H9 (cell line): ENCODE results near the gene PRUNE1. TPM values are rescaled to one million over a fixed set of nuclear protein-coding genes. Genes with fewer than 3 reads are reported as not detected.

Source experiments
- DNase-seq: peaks from one replicate; pipeline ENCODE4 v3.0.0-alpha.2; 2017
- H2AFZ ChIP-seq: one replicate; pipeline ENCODE4 v1.6.1; 2013; ENCODE audit warnings: mild to moderate bottlenecking, low read length, control low read depth, moderate library complexity
- H2AK5ac ChIP-seq: 2 replicates; pipeline ENCODE4 v1.6.1; 2013; ENCODE audit warnings: low read length, control low read depth, mixed read lengths; ENCODE audit not compliant: insufficient read length
- H2BK120ac ChIP-seq: one replicate; pipeline ENCODE4 v1.6.1; 2013; ENCODE audit warnings: low read depth, mild to moderate bottlenecking, low read length, control low read depth, inconsistent platforms; ENCODE audit not compliant: poor library complexity, severe bottlenecking
- H2BK12ac ChIP-seq: 2 replicates; pipeline ENCODE4 v1.6.1; 2013; ENCODE audit warnings: low read length, control low read depth, mixed read lengths, low read depth; ENCODE audit not compliant: insufficient read length
- H2BK15ac ChIP-seq: 2 replicates; pipeline ENCODE4 v1.6.1; 2013; ENCODE audit warnings: low read depth, low read length, control low read depth
- H2BK20ac ChIP-seq: one replicate; pipeline ENCODE4 v1.6.1; 2013; ENCODE audit warnings: low read depth, mild to moderate bottlenecking, low read length, control low read depth, inconsistent platforms; ENCODE audit not compliant: poor library complexity, severe bottlenecking
- H2BK5ac ChIP-seq: 2 replicates; pipeline ENCODE4 v1.6.1; 2013; ENCODE audit warnings: low read length, control low read depth, mixed read lengths; ENCODE audit not compliant: insufficient read length
- H3K14ac ChIP-seq: 2 replicates; pipeline ENCODE4 v1.6.1; 2013; ENCODE audit warnings: low read length, control low read depth; ENCODE audit not compliant: insufficient read depth
- H3K18ac ChIP-seq: 2 replicates; pipeline ENCODE4 v1.6.1; 2013; ENCODE audit warnings: low read depth, mild to moderate bottlenecking, mixed read lengths, low read length, control low read depth; ENCODE audit not compliant: insufficient read length
- H3K23ac ChIP-seq: 2 replicates; pipeline ENCODE4 v1.6.1; 2013; ENCODE audit warnings: low read length, control low read depth, mixed read lengths, low read depth; ENCODE audit not compliant: insufficient read length
- H3K23me2 ChIP-seq: 2 replicates; pipeline ENCODE4 v1.6.1; 2013; ENCODE audit warnings: low read depth, mild to moderate bottlenecking, mixed read lengths, low read length, control low read depth; ENCODE audit not compliant: insufficient read length, poor library complexity, severe bottlenecking
- H3K27ac ChIP-seq: 2 replicates; pipeline ENCODE4 v1.5.1; 2013; ENCODE audit warnings: low read length, control low read depth, mixed read lengths, low read depth; ENCODE audit not compliant: insufficient read length
- H3K27me3 ChIP-seq: 2 replicates; pipeline ENCODE4 v1.6.1; 2013; ENCODE audit warnings: low read length, control low read depth, inconsistent platforms; ENCODE audit not compliant: insufficient read depth
- H3K4ac ChIP-seq: 2 replicates; pipeline ENCODE4 v1.6.1; 2013; ENCODE audit warnings: low read depth, mild to moderate bottlenecking, control low read depth, inconsistent platforms, low read length, moderate library complexity
- H3K4me1 ChIP-seq: 2 replicates; pipeline ENCODE4 v1.6.1; 2013; ENCODE audit warnings: low read length, control low read depth, inconsistent platforms; ENCODE audit not compliant: insufficient read depth
- H3K4me2 ChIP-seq: 2 replicates; pipeline ENCODE4 v1.6.1; 2013; ENCODE audit warnings: low read length, control low read depth, mixed read lengths; ENCODE audit not compliant: insufficient read length, insufficient read depth
- H3K56ac ChIP-seq: 2 replicates; pipeline ENCODE4 v1.6.1; 2013; ENCODE audit warnings: low read depth, mild to moderate bottlenecking, mixed read lengths, low read length, control low read depth; ENCODE audit not compliant: insufficient read length
- H3K79me1 ChIP-seq: 2 replicates; pipeline ENCODE4 v1.6.1; 2013; ENCODE audit warnings: low read depth, mild to moderate bottlenecking, moderate library complexity, low read length, control low read depth, inconsistent platforms; ENCODE audit not compliant: insufficient read depth, poor library complexity, severe bottlenecking
- H3K79me2 ChIP-seq: 2 replicates; pipeline ENCODE4 v1.6.1; 2013; ENCODE audit warnings: low read length, control low read depth, inconsistent platforms; ENCODE audit not compliant: insufficient read depth
- H3K9ac ChIP-seq: 2 replicates; pipeline ENCODE4 v1.6.1; 2013; ENCODE audit warnings: low read length, control low read depth, mixed read lengths; ENCODE audit not compliant: insufficient read length; ENCODE audit errors: extremely low read depth
- H3K9me3 ChIP-seq: one replicate; pipeline ENCODE4 v1.6.1; 2013; ENCODE audit warnings: low read depth, low read length, inconsistent platforms; ENCODE audit not compliant: control insufficient read depth
- H3T11ph ChIP-seq: one replicate; pipeline ENCODE4 v1.6.1; 2013; ENCODE audit warnings: mild to moderate bottlenecking, low read length, control low read depth, inconsistent platforms
- H4K20me1 ChIP-seq: one replicate; pipeline ENCODE4 v1.6.1; 2013; ENCODE audit not compliant: control insufficient read depth, insufficient read length, insufficient read depth
- H4K5ac ChIP-seq: 2 replicates; pipeline ENCODE4 v1.6.1; 2013; ENCODE audit warnings: low read depth, mild to moderate bottlenecking, mixed read lengths, low read length, control low read depth; ENCODE audit not compliant: insufficient read length
- H4K8ac ChIP-seq: replicated peaks from 2 replicates; pipeline ENCODE4 v1.6.1; 2013; ENCODE audit warnings: low read length, control low read depth, mixed read lengths, low read depth; ENCODE audit not compliant: insufficient read length
- H4K91ac ChIP-seq: 2 replicates; pipeline ENCODE4 v1.6.1; 2013; ENCODE audit warnings: low read depth, mild to moderate bottlenecking, moderate library complexity, mixed read lengths, low read length, control low read depth; ENCODE audit not compliant: insufficient read length
- H3K27ac Mint-ChIP-seq, 3 experiments: 2 replicates in 2 of 3; 3 replicates in 1 of 3; pipeline ENCODE4 v1.8.0; 2020 to 2021; ENCODE audit warnings: mixed read lengths in 3 of 3, mild to moderate bottlenecking in 1 of 3, moderate library complexity in 1 of 3
- H3K27me3 Mint-ChIP-seq: 2 replicates; pipeline ENCODE4 v1.8.0; 2021; ENCODE audit warnings: low read depth, mild to moderate bottlenecking, moderate library complexity, mixed read lengths
- H3K36me3 Mint-ChIP-seq, 3 experiments: 2 replicates in 2 of 3; 3 replicates in 1 of 3; pipeline ENCODE4 v1.8.0; 2020 to 2021; ENCODE audit warnings: low read depth in 3 of 3, mixed read lengths in 3 of 3; ENCODE audit not compliant: insufficient read depth in 1 of 3
- H3K4me1 Mint-ChIP-seq, 2 experiments: 2 replicates each; pipeline ENCODE4 v1.8.0; 2020; ENCODE audit warnings: mixed read lengths in 2 of 2
- H3K4me3 Mint-ChIP-seq, 2 experiments: 2 replicates in 1 of 2; 3 replicates in 1 of 2; pipeline ENCODE4 v1.8.0; 2020 to 2021; ENCODE audit warnings: mild to moderate bottlenecking in 2 of 2, mixed read lengths in 2 of 2, moderate library complexity in 1 of 2
- H3K9me3 Mint-ChIP-seq, 2 experiments: 2 replicates in 1 of 2; 3 replicates in 1 of 2; pipeline ENCODE4 v1.8.0; 2020; ENCODE audit warnings: mild to moderate bottlenecking in 2 of 2, mixed read lengths in 2 of 2, moderate library complexity in 1 of 2
- WGBS: extraction: QIAGEN DNeasy Blood & Tissue Kit; methylation state at CpG from one replicate; pipeline ENCODE4 v1.1.7; 2013; ENCODE audit warnings: missing lambda C conversion rate, low lambda C conversion rate, mixed read lengths; ENCODE audit not compliant: insufficient read length; ENCODE audit errors: extremely low coverage; 5-methylcytosine and 5-hydroxymethylcytosine counted together
- total RNA-seq: library from RNA; stranded (reverse); gene quantifications from 2 replicates; pipeline ENCODE4 v1.2.1, GENCODE V29; 2021
- TF ChIP-seq, protein P1 (sequence below): fragments of 200-600 bp; sonication (generic); conservative IDR thresholded peaks from 3 replicates; pipeline ENCODE4 v1.8.0; 2021; ENCODE audit warnings: antibody characterized with exemption, mild to moderate bottlenecking

Gene PRUNE1
- total RNA-seq, 1 experiment from 2014 or later = 22.3 TPM

DNA sequence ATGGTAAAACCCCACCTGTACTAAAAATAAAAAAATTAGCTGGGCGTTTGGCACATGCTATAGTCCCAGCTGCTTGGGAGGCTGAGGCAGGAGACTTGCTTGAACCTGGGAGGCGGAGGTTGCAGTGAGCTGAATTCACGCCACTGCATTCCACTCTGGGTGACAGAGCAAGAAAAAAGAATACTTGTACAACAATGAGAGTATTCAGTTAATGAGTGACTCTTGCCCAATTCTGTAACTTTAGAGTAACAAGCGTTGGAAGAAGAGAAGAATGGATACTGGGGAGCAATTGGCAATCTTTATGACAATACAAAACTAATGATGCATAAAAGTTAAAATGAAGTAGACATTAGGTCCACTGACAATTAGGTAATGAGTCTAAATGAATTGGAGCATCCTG lies 15.6 kb upstream of the PRUNE1 start:
- H3K4me2 ChIP-seq = no peak overlapping the region
- H4K5ac ChIP-seq = no peak overlapping the region
- H2AK5ac ChIP-seq = no peak overlapping the region
- H3K4me1 Mint-ChIP-seq = peaks cover 5% of the 10 kb centered on the region in 2 experiments
- H3K23me2 ChIP-seq = no peaks in the 10 kb centered on the region
- no peak overlapping the region for H3K4me3 Mint-ChIP-seq
- no peak overlapping the region for H2BK120ac ChIP-seq
- H3K9ac ChIP-seq = no peak overlapping the region
- no peak overlapping the region for H3K27ac Mint-ChIP-seq
- no peak for DNase-seq
- H3K56ac ChIP-seq = no peak overlapping the region
- H3K27me3 ChIP-seq = no peaks in the 10 kb centered on the region
- H4K20me1 ChIP-seq = no peaks in the 10 kb centered on the region
- TF ChIP-seq, protein P1, sequence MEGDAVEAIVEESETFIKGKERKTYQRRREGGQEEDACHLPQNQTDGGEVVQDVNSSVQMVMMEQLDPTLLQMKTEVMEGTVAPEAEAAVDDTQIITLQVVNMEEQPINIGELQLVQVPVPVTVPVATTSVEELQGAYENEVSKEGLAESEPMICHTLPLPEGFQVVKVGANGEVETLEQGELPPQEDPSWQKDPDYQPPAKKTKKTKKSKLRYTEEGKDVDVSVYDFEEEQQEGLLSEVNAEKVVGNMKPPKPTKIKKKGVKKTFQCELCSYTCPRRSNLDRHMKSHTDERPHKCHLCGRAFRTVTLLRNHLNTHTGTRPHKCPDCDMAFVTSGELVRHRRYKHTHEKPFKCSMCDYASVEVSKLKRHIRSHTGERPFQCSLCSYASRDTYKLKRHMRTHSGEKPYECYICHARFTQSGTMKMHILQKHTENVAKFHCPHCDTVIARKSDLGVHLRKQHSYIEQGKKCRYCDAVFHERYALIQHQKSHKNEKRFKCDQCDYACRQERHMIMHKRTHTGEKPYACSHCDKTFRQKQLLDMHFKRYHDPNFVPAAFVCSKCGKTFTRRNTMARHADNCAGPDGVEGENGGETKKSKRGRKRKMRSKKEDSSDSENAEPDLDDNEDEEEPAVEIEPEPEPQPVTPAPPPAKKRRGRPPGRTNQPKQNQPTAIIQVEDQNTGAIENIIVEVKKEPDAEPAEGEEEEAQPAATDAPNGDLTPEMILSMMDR = no peak
- no peak overlapping the region for H2BK5ac ChIP-seq
- H3T11ph ChIP-seq = no peak overlapping the region
- H3K27me3 Mint-ChIP-seq = no peaks in the 10 kb centered on the region
- no peak overlapping the region for H3K14ac ChIP-seq
- H3K36me3 Mint-ChIP-seq = peaks cover 0 to 2% (median 0%) of the 10 kb centered on the region in 3 experiments; a peak in 1 of 7 replicates
- no peak overlapping the region for H2BK12ac ChIP-seq
- H2AFZ ChIP-seq = no peak overlapping the region
- H4K91ac ChIP-seq = no peak overlapping the region
- no peaks in the 10 kb centered on the region for H3K79me2 ChIP-seq
- no peak overlapping the region for H2BK15ac ChIP-seq
- H3K23ac ChIP-seq = no peak overlapping the region
- H2BK20ac ChIP-seq = no peak overlapping the region
- H3K18ac ChIP-seq = no peak overlapping the region
- no peaks in the 10 kb centered on the region for H3K79me1 ChIP-seq
- H3K4me1 ChIP-seq = no peaks in the 10 kb centered on the region
- WGBS = no CpG with 5 or more reads among the region's 4 CpGs
- H3K9me3 Mint-ChIP-seq = no peaks in the 10 kb centered on the region; a peak in 1 of 5 replicates
- no peaks in the 10 kb centered on the region for H3K9me3 ChIP-seq
- no peak overlapping the region for H3K27ac ChIP-seq
- no peak overlapping the region for H4K8ac ChIP-seq
- no peak overlapping the region for H3K4ac ChIP-seq
